SH-SY5Y (cell line): Measurements from ENCODE around the gene MRGPRE.

Experiments used
- GATA2 ChIP-seq: IDR thresholded peaks from 2 replicates; pipeline ENCODE4 v1.6.1; 2011; ENCODE audit warnings: mild to moderate bottlenecking, low read depth, low read length
- GATA3 ChIP-seq: IDR thresholded peaks from 2 replicates; pipeline ENCODE4 v1.6.1; 2011; ENCODE audit warnings: low read depth, mild to moderate bottlenecking, low read length, moderate library complexity

GRCh38 chr11:3204141-3205015, 27.8 kb downstream of the MRGPRE start:
- TF ChIP-seq GATA2 (no peak), GATA3 (no peak)
